Measurements from ENCODE around the gene FBXO34. TPM values are rescaled to one million over a fixed set of nuclear protein-coding genes. Genes with fewer than 3 reads are reported as not detected.

The FBXO34 gene
- total RNA-seq, 4 donors from 2014 or later: 23.9 to 40.8 (median 32.6) TPM

- Histone ChIP-seq H3K27ac (no peak overlapping the region), H3K4me3 (no peak overlapping the region), H3K27me3 (peaks cover 0 to 16% of the 10 kb centered on the region in 2 donors), H3K9me3 (no peaks in the 10 kb centered on the region), H3K4me1 (peaks cover 0 to 7% (median 3%) of the 10 kb centered on the region in 4 donors), H3K36me3 (no peaks in the 10 kb centered on the region)
- DNase-seq (ENCODE audit: low spot score in 2 of 2): no peak
- TF ChIP-seq CTCF (IDR thresholded peaks at IDR 0.05) (no peak), POLR2A (IDR thresholded peaks at IDR 0.05) (no peak), EP300 (IDR thresholded peaks at IDR 0.05) (no peak)
- 76 to 77% methylated on average over 12 of the region's 12 CpGs for WGBS, 2 donors
These were observed 33.1 kb upstream of the FBXO34 start for GRCh38 chr14:55238019-55238680.

- WGBS, 2 donors: 72 to 90% methylated on average over 1 of the region's 1 CpG
- Histone ChIP-seq H3K4me1 (peaks cover 0 to 7% (median 3%) of the 10 kb centered on the region in 4 donors), H3K4me3 (no peak overlapping the region), H3K27ac (no peak overlapping the region), H3K27me3 (peaks cover 0 to 16% of the 10 kb centered on the region in 2 donors), H3K9me3 (no peaks in the 10 kb centered on the region), H3K36me3 (no peaks in the 10 kb centered on the region)
- DNase-seq (ENCODE audit: low spot score in 2 of 2): no peak
- TF ChIP-seq CTCF (IDR thresholded peaks at IDR 0.05): no peak
These were observed 31.9 kb upstream of the FBXO34 start for GRCh38 chr14:55239320-55239719.

- peaks cover 0 to 16% of the 10 kb centered on the region in 2 donors for H3K27me3 ChIP-seq
- no peaks in the 10 kb centered on the region for H3K36me3 ChIP-seq
- H3K4me1 ChIP-seq: peaks cover 0 to 7% (median 3%) of the 10 kb centered on the region in 4 donors
- no peak overlapping the region for H3K27ac ChIP-seq
- no peak for DNase-seq (ENCODE audit: low spot score in 2 of 2)
- WGBS, 2 donors: 32 to 33% methylated on average over 31 to 33 of the region's 33 CpGs
- TF ChIP-seq CTCF (IDR thresholded peaks at IDR 0.05): no peak
- TF ChIP-seq EP300 (IDR thresholded peaks at IDR 0.05): no peak
- TF ChIP-seq POLR2A (IDR thresholded peaks at IDR 0.05): no peak
- H3K4me3 ChIP-seq: no peak overlapping the region
- no peaks in the 10 kb centered on the region for H3K9me3 ChIP-seq
These were observed 30.6 kb upstream of the FBXO34 start for GRCh38 chr14:55240526-55241178.

GRCh38 chr14:55241673-55242072, 29.5 kb upstream of the FBXO34 start:
- no peaks in the 10 kb centered on the region for H3K36me3 ChIP-seq
- no peak overlapping the region for H3K27ac ChIP-seq
- WGBS, 2 donors: 82 to 85% methylated on average over 4 of the region's 4 CpGs
- TF ChIP-seq POLR2A (IDR thresholded peaks at IDR 0.05) (no peak), CTCF (IDR thresholded peaks at IDR 0.05) (no peak), EP300 (IDR thresholded peaks at IDR 0.05) (peak in 1 of 2 donors; percentile 34)
- no peak for DNase-seq (ENCODE audit: low spot score in 2 of 2)
- no peak overlapping the region for H3K4me3 ChIP-seq
- H3K27me3 ChIP-seq: peaks cover 0 to 20% of the 10 kb centered on the region in 2 donors
- H3K4me1 ChIP-seq: peaks cover 0 to 7% (median 3%) of the 10 kb centered on the region in 4 donors
- no peaks in the 10 kb centered on the region for H3K9me3 ChIP-seq

GRCh38 chr14:55243386-55243785, 27.8 kb upstream of the FBXO34 start:
- no peaks in the 10 kb centered on the region for H3K9me3 ChIP-seq
- DNase-seq (ENCODE audit: low spot score in 2 of 2): no peak
- TF ChIP-seq POLR2A (IDR thresholded peaks at IDR 0.05): no peak
- TF ChIP-seq EP300 (IDR thresholded peaks at IDR 0.05): no peak
- no peak for TF ChIP-seq CTCF (IDR thresholded peaks at IDR 0.05)
- H3K27me3 ChIP-seq: peaks cover 0 to 20% of the 10 kb centered on the region in 2 donors
- peaks cover 0 to 7% (median 3%) of the 10 kb centered on the region in 4 donors for H3K4me1 ChIP-seq
- H3K4me3 ChIP-seq: no peak overlapping the region
- H3K27ac ChIP-seq: no peak overlapping the region
- no peaks in the 10 kb centered on the region for H3K36me3 ChIP-seq
- 89 to 92% methylated on average over 3 of the region's 3 CpGs for WGBS, 2 donors
